Measurements from ENCODE around the gene ASIC4. TPM values are rescaled to one million over a fixed set of nuclear protein-coding genes. Genes with fewer than 3 reads are reported as not detected.

The ASIC4 gene
- polyA plus RNA-seq, 4 donors = 0.04 to 0.10 TPM; not detected in 2

DNA sequence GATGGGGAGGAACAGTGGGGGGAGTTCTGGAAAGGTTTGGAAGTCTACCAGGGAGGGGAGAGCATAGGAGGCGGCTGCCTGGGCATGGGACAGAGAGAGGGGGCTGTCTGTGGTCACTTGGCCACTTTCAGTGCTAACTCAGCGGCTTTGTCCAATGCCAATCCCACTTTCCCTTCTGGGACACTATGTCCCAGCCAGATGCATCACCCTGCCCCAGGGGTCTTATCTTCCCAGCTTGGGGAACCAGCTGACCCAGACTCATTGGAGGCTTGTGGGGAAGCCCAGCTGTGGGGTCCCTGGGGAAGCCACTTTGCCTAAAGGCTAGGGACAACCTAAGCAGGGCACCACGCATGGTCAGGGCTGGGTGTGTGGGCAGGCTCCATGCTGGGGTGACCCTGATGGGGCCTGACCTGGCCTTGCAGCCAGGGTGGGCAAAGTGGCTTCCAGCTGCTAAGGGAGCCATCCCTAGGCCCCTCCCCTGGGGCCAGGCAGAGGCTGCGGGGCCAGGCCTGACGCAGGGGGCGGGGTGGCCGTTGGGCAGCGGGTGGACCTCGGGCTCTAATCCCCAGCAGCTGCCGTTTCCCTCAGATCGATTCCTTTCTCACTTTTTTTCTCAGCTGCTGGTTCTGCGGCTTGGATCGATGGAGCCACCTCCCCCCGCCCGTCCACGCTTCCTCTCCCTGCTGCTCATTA lies 1.6 kb upstream of the ASIC4 start:
- WGBS, 3 donors = 11 to 19% (median 14%) methylated on average over 15 to 16 of the region's 16 CpGs
- H3K4me3 ChIP-seq (ENCODE audit: low read depth in 1 of 3, low read length in 3 of 3) = no peak overlapping the region
- peaks cover 0 to 6% of the 10 kb centered on the region in 2 donors for H3K9me3 ChIP-seq (ENCODE audit: control insufficient read depth in 2 of 2, insufficient read depth in 1 of 2, low read depth in 1 of 2, low read length in 1 of 2)
- DNase-seq (no peak), FAIRE-seq (no peak)
- no peak overlapping the region for H3K27ac ChIP-seq (ENCODE audit: low read depth in 1 of 3, low read length in 2 of 3)
- peaks cover 11 to 84% (median 45%) of the 10 kb centered on the region in 3 donors for H3K27me3 ChIP-seq (ENCODE audit: control insufficient read depth in 3 of 3, insufficient read depth in 3 of 3, low read length in 3 of 3)
- peaks cover 0 to 29% (median 2%) of the 10 kb centered on the region in 3 donors for H3K4me1 ChIP-seq (ENCODE audit: control insufficient read depth in 3 of 3, insufficient read depth in 2 of 3, low read depth in 1 of 3, low read length in 2 of 3)
- peaks cover 0 to 6% (median 0%) of the 10 kb centered on the region in 3 donors for H3K36me3 ChIP-seq (ENCODE audit: control insufficient read depth in 3 of 3, insufficient read depth in 2 of 3, low read depth in 1 of 3, low read length in 3 of 3)

- DNase-seq (no peak), FAIRE-seq (no peak)
- Histone ChIP-seq H3K4me3 (ENCODE audit: low read depth in 1 of 3, low read length in 3 of 3) (no peak overlapping the region), H3K27me3 (ENCODE audit: control insufficient read depth in 3 of 3, insufficient read depth in 3 of 3, low read length in 3 of 3) (peaks cover 11 to 91% (median 45%) of the 10 kb centered on the region in 3 donors), H3K4me1 (ENCODE audit: control insufficient read depth in 3 of 3, insufficient read depth in 2 of 3, low read depth in 1 of 3, low read length in 2 of 3) (peaks cover 0 to 29% (median 2%) of the 10 kb centered on the region in 3 donors), H3K9me3 (ENCODE audit: control insufficient read depth in 2 of 2, insufficient read depth in 1 of 2, low read depth in 1 of 2, low read length in 1 of 2) (peaks cover 0 to 6% of the 10 kb centered on the region in 2 donors), H3K36me3 (ENCODE audit: control insufficient read depth in 3 of 3, insufficient read depth in 2 of 3, low read depth in 1 of 3, low read length in 3 of 3) (no peaks in the 10 kb centered on the region), H3K27ac (ENCODE audit: low read depth in 1 of 3, low read length in 2 of 3) (no peak overlapping the region)
- WGBS, 3 donors = 8 to 18% (median 12%) methylated on average over 4 of the region's 4 CpGs
Measured at GRCh38 chr2:219513787-219514186, 495 bp upstream of the ASIC4 start.

GRCh38 chr2:219514836-219515235 lies 554 bp downstream of the ASIC4 start:
- Histone ChIP-seq H3K4me3 (ENCODE audit: low read depth in 1 of 3, low read length in 3 of 3) (no peak overlapping the region), H3K4me1 (ENCODE audit: control insufficient read depth in 3 of 3, insufficient read depth in 2 of 3, low read depth in 1 of 3, low read length in 2 of 3) (peaks cover 0 to 25% (median 2%) of the 10 kb centered on the region in 3 donors), H3K36me3 (ENCODE audit: control insufficient read depth in 3 of 3, insufficient read depth in 2 of 3, low read depth in 1 of 3, low read length in 3 of 3) (no peaks in the 10 kb centered on the region), H3K27ac (ENCODE audit: low read depth in 1 of 3, low read length in 2 of 3) (no peak overlapping the region), H3K9me3 (ENCODE audit: control insufficient read depth in 2 of 2, insufficient read depth in 1 of 2, low read depth in 1 of 2, low read length in 1 of 2) (peaks cover 0 to 6% of the 10 kb centered on the region in 2 donors), H3K27me3 (ENCODE audit: control insufficient read depth in 3 of 3, insufficient read depth in 3 of 3, low read length in 3 of 3) (peaks cover 11 to 90% (median 45%) of the 10 kb centered on the region in 3 donors)
- DNase-seq (no peak), FAIRE-seq (no peak)
- WGBS, 3 donors = 87 to 88% (median 88%) methylated on average over 21 of the region's 21 CpGs

DNA sequence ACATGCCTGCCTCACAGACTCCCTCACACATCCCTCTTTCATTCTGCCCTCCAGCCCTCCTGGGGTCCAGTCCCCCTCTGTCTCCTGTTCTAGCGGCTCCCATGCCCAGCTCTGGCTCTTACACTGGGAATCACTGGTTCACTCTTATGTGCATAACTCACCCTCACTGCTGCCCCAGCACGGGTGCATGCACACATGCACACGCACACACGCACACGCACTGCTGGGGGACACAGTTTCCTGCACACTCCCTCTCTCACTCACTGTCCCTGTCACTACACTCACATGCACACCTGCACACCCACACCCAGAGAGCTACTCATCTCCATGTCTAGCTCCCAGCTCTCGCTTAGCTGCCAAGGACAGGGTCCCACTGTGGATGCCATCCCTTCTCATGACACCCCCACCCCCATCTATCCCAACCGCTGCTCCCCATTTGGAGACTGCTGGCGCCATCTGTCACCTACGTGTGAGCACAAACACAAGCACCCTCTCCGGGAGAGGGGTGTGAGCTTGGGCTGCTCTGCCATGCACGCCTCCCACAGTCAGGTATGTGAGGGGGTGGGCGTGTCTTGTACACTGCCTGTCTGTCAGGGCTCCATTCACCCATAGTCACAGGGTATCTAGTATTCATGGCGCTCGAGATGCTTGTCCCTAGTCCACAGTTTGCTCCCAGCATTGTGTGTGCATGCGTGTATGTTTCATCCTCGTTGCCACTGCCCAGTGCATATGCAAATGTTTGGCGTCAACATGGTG lies 1.8 kb downstream of the ASIC4 start:
- H3K27ac ChIP-seq (ENCODE audit: low read depth in 1 of 3, low read length in 2 of 3) = no peak overlapping the region
- H3K9me3 ChIP-seq (ENCODE audit: control insufficient read depth in 2 of 2, insufficient read depth in 1 of 2, low read depth in 1 of 2, low read length in 1 of 2) = peaks cover 0 to 4% of the 10 kb centered on the region in 2 donors
- H3K4me3 ChIP-seq (ENCODE audit: low read depth in 1 of 3, low read length in 3 of 3) = no peak overlapping the region
- H3K4me1 ChIP-seq (ENCODE audit: control insufficient read depth in 3 of 3, insufficient read depth in 2 of 3, low read depth in 1 of 3, low read length in 2 of 3) = peaks cover 0 to 15% (median 0%) of the 10 kb centered on the region in 3 donors
- 44 to 65% (median 53%) methylated on average over 17 of the region's 17 CpGs for WGBS, 3 donors
- H3K27me3 ChIP-seq (ENCODE audit: control insufficient read depth in 3 of 3, insufficient read depth in 3 of 3, low read length in 3 of 3) = peaks cover 11 to 89% (median 37%) of the 10 kb centered on the region in 3 donors
- no peaks in the 10 kb centered on the region for H3K36me3 ChIP-seq (ENCODE audit: control insufficient read depth in 3 of 3, insufficient read depth in 2 of 3, low read depth in 1 of 3, low read length in 3 of 3)
- DNase-seq = no peak
- FAIRE-seq = no peak

DNA sequence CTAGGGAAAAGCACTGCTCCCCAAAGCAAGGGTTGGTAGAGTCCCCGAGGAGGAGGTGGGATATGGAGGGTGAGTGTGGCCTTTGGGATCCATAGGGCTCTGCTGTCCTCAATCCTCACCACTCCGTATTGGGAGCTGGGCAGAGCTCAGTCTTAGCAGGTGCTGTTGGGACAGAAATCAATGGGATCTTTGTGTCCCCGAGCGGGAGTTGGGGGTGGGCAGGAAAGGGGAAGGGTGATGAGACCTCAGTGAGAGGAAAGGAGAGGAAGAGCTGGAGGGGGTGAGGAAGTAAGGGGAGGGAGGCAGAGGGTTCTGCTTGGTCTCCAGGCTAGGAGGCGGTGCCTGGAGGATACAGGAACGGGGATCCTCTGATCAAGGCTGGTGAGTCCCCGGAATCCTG lies 2.6 kb downstream of the ASIC4 start:
- Histone ChIP-seq H3K27me3 (ENCODE audit: control insufficient read depth in 3 of 3, insufficient read depth in 3 of 3, low read length in 3 of 3) (peaks cover 11 to 91% (median 40%) of the 10 kb centered on the region in 3 donors), H3K36me3 (ENCODE audit: control insufficient read depth in 3 of 3, insufficient read depth in 2 of 3, low read depth in 1 of 3, low read length in 3 of 3) (no peaks in the 10 kb centered on the region), H3K4me1 (ENCODE audit: control insufficient read depth in 3 of 3, insufficient read depth in 2 of 3, low read depth in 1 of 3, low read length in 2 of 3) (peaks cover 0 to 21% (median 0%) of the 10 kb centered on the region in 3 donors), H3K4me3 (ENCODE audit: low read depth in 1 of 3, low read length in 3 of 3) (no peak overlapping the region), H3K27ac (ENCODE audit: low read depth in 1 of 3, low read length in 2 of 3) (no peak overlapping the region), H3K9me3 (ENCODE audit: control insufficient read depth in 2 of 2, insufficient read depth in 1 of 2, low read depth in 1 of 2, low read length in 1 of 2) (no peaks in the 10 kb centered on the region)
- DNase-seq = no peak
- 48 to 55% (median 50%) methylated on average over 6 to 7 of the region's 7 CpGs for WGBS, 3 donors
- FAIRE-seq = no peak

- peaks cover 0 to 18% (median 0%) of the 10 kb centered on the region in 3 donors for H3K4me1 ChIP-seq (ENCODE audit: control insufficient read depth in 3 of 3, insufficient read depth in 2 of 3, low read depth in 1 of 3, low read length in 2 of 3)
- no peaks in the 10 kb centered on the region for H3K9me3 ChIP-seq (ENCODE audit: control insufficient read depth in 2 of 2, insufficient read depth in 1 of 2, low read depth in 1 of 2, low read length in 1 of 2)
- no peak for DNase-seq
- whole genome bisulfite sequencing, 3 donors = 51 to 59% (median 55%) methylated on average over 8 to 10 of the region's 10 CpGs
- no peaks in the 10 kb centered on the region for H3K36me3 ChIP-seq (ENCODE audit: control insufficient read depth in 3 of 3, insufficient read depth in 2 of 3, low read depth in 1 of 3, low read length in 3 of 3)
- no peak overlapping the region for H3K27ac ChIP-seq (ENCODE audit: low read depth in 1 of 3, low read length in 2 of 3)
- peaks cover 11 to 88% (median 39%) of the 10 kb centered on the region in 3 donors for H3K27me3 ChIP-seq (ENCODE audit: control insufficient read depth in 3 of 3, insufficient read depth in 3 of 3, low read length in 3 of 3)
- no peak for FAIRE-seq
- no peak overlapping the region for H3K4me3 ChIP-seq (ENCODE audit: low read depth in 1 of 3, low read length in 3 of 3)
Measured at GRCh38 chr2:219517954-219518778, 3.9 kb downstream of the ASIC4 start.

- H3K4me1 ChIP-seq (ENCODE audit: control insufficient read depth in 3 of 3, insufficient read depth in 2 of 3, low read depth in 1 of 3, low read length in 2 of 3) = peaks cover 0 to 14% (median 0%) of the 10 kb centered on the region in 3 donors
- H3K9me3 ChIP-seq (ENCODE audit: control insufficient read depth in 2 of 2, insufficient read depth in 1 of 2, low read depth in 1 of 2, low read length in 1 of 2) = no peaks in the 10 kb centered on the region
- H3K27ac ChIP-seq (ENCODE audit: low read depth in 1 of 3, low read length in 2 of 3) = no peak overlapping the region
- no peak for FAIRE-seq
- H3K4me3 ChIP-seq (ENCODE audit: low read depth in 1 of 3, low read length in 3 of 3) = no peak overlapping the region
- no peak for DNase-seq
- H3K36me3 ChIP-seq (ENCODE audit: control insufficient read depth in 3 of 3, insufficient read depth in 2 of 3, low read depth in 1 of 3, low read length in 3 of 3) = no peaks in the 10 kb centered on the region
- peaks cover 1 to 88% (median 36%) of the 10 kb centered on the region in 3 donors for H3K27me3 ChIP-seq (ENCODE audit: control insufficient read depth in 3 of 3, insufficient read depth in 3 of 3, low read length in 3 of 3)
- 75 to 86% (median 85%) methylated on average over 9 of the region's 9 CpGs for WGBS, 3 donors
Measured at GRCh38 chr2:219519526-219519916, 5.2 kb downstream of the ASIC4 start.

DNA sequence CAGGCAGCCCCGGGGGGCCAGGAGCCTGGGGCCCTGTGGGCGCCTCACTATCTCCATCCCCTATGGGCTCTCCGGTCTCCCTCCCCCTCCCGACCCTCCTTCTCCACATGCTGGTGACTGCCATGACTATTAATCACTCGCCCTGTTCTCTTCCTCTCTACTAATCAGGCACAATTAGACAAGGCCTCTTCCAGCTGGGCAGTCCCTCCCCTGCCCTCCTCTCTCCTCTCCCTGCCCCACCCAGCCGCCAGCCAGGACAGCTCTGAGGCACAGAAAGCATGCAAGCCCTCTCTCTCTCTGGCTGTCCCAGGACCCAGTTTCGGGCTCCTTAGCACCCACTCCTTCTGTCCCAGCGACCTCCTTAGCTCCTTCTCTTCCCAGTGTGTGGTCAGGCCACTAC lies 5.8 kb downstream of the ASIC4 start:
- Histone ChIP-seq H3K27ac (ENCODE audit: low read depth in 1 of 3, low read length in 2 of 3) (no peak overlapping the region), H3K4me3 (ENCODE audit: low read depth in 1 of 3, low read length in 3 of 3) (no peak overlapping the region), H3K9me3 (ENCODE audit: control insufficient read depth in 2 of 2, insufficient read depth in 1 of 2, low read depth in 1 of 2, low read length in 1 of 2) (no peaks in the 10 kb centered on the region), H3K36me3 (ENCODE audit: control insufficient read depth in 3 of 3, insufficient read depth in 2 of 3, low read depth in 1 of 3, low read length in 3 of 3) (no peaks in the 10 kb centered on the region), H3K27me3 (ENCODE audit: control insufficient read depth in 3 of 3, insufficient read depth in 3 of 3, low read length in 3 of 3) (peaks cover 0 to 88% (median 34%) of the 10 kb centered on the region in 3 donors), H3K4me1 (ENCODE audit: control insufficient read depth in 3 of 3, insufficient read depth in 2 of 3, low read depth in 1 of 3, low read length in 2 of 3) (peaks cover 0 to 12% (median 0%) of the 10 kb centered on the region in 3 donors)
- FAIRE-seq (no peak), DNase-seq (no peak)
- WGBS, 3 donors = 49 to 67% (median 52%) methylated on average over 6 to 8 of the region's 8 CpGs
